22Rv1 (cell line): Measurements from ENCODE around the gene DIP2C.

Experiments used
- ZFX ChIP-seq: fragments of 450-650 bp; IDR thresholded peaks from 2 replicates; pipeline ENCODE4 v1.6.1; 2017; ENCODE audit warnings: antibody characterized with exemption, borderline replicate concordance
- TF ChIP-seq, protein P1 (sequence below): fragments of 450-650 bp; IDR thresholded peaks from 2 replicates; pipeline ENCODE4 v1.5.1; 2017; ENCODE audit warnings: mild to moderate bottlenecking

DNA sequence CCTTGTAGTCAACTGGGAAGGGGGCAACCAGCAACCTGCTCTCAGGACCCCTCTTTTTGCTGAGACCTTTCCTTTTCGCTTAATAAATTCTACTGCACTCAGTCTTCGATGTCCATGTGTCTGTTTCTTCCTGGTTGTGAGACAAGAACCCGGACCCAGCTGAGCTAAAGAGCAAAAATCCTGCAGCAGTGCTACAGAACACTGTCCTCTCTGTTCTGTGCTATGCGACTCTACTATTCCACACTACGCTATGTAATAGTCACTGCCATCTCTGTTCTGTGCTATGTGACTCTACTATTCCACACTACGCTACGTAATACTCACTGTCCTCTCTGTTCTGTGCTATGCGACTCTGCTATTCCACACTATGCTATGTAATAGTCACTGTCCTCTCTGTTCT is 34.3 kb downstream of the DIP2C start:
- TF ChIP-seq, protein P1, sequence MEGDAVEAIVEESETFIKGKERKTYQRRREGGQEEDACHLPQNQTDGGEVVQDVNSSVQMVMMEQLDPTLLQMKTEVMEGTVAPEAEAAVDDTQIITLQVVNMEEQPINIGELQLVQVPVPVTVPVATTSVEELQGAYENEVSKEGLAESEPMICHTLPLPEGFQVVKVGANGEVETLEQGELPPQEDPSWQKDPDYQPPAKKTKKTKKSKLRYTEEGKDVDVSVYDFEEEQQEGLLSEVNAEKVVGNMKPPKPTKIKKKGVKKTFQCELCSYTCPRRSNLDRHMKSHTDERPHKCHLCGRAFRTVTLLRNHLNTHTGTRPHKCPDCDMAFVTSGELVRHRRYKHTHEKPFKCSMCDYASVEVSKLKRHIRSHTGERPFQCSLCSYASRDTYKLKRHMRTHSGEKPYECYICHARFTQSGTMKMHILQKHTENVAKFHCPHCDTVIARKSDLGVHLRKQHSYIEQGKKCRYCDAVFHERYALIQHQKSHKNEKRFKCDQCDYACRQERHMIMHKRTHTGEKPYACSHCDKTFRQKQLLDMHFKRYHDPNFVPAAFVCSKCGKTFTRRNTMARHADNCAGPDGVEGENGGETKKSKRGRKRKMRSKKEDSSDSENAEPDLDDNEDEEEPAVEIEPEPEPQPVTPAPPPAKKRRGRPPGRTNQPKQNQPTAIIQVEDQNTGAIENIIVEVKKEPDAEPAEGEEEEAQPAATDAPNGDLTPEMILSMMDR = no peak
- no peak for TF ChIP-seq ZFX
